Stimulated activated CD8-positive, alpha-beta memory T cell treated with anti-CD3 and anti-CD28 coated beads, Interleukin-12 subunit alpha, Interleukin-12 subunit beta, amount 100 ng/mL, for 24 hours (primary cell): ENCODE data around the gene MICOS13.

Source experiments
- DNase-seq: peaks from one replicate; pipeline ENCODE4 v3.0.0-alpha.2; 2020; ENCODE audit errors: extremely low read depth

Gene MICOS13

DNA sequence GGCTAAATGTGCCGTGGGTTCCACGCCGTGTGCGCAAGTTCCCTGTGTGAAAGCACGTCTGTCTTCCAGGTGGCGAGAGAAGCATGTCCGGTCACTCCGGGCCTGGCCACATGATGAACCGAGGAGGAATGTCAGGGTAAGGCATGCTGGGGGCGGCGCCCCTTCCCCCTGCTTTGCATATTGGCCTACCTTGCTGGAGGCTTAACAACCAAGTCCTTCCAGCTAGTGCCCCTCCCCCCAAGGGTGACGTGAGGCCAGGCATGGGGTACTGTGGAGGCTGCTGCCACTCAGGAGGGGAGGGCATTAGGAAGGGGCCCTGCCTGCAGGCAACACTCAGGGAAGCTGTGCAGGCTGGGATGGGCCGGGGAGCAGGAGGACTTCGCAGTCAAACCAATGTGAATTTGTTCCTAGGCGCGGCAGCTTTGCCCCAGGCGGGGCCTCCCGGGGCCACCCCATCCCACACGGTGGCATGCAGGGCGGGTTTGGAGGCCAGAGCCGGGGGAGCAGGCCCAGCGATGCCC, 12.5 kb downstream of the MICOS13 start:
- DNase-seq: no peak

- no peak for DNase-seq
These were observed 13.2 kb downstream of the MICOS13 start for GRCh38 chr19:5666921-5667610.

GRCh38 chr19:5665781-5666513, 14.4 kb downstream of the MICOS13 start:
- no peak for DNase-seq

GRCh38 chr19:5664515-5664914, 15.8 kb downstream of the MICOS13 start:
- no peak for DNase-seq

DNA sequence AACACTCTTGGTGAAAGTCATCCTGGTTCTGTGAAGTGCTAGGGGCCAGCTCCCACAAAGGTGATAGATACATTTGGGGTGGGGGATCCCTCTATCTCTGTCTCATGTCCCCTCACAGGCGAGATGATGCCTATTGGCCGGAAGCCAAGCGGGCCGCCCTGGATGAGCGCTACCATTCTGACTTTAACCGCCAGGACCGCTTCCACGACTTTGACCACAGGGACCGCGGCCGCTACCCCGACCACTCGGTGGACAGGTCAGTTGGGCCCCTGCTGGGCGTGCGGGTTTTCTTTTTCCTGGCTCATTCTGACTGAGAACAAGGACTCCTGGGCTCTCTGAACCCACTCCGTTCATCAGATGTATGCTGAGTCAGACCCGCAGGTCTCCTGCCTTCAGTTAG, 16.4 kb downstream of the MICOS13 start:
- no peak for DNase-seq

- no peak for DNase-seq
These were observed 18.8 kb downstream of the MICOS13 start for GRCh38 chr19:5661483-5661882.

DNA sequence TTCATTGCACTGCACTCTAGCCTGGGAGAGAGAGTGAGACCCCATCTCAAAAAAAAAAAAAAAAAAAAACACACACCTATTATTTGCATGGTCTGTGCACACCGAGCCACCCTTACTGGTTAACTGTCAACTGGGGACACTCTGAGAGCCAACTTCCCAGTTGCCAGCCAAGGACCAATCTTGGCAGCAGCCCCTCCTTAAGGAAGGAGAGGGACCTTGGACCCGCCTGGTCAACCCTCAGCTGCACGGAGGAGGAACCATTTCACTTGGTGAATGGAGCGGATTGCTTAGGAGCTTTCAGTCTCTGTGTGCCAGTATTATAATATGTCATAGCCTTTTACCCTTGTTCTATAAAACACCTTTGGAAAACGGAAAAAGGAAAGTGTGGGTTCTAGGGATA, 24.9 kb downstream of the MICOS13 start:
- no peak for DNase-seq

DNA sequence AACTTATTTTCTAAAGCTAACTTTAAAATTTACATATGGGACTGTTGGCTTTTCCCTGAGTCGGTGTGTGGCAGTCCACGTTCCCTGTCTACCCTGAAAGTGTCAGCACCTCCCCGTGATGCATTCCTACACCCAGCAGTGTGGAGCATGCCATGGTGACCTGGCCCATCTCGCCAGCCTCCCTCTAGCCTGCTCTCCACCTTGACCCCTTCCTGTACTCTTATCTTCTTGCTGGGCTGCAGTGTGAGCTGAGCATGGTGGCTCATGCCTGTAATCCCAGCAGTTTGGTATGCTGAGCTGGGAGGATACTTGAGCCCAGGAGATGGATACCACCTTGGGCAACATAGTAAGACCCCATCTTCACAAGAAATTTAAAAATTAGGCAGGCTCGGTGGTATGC, 25.4 kb downstream of the MICOS13 start:
- no peak for DNase-seq

DNA sequence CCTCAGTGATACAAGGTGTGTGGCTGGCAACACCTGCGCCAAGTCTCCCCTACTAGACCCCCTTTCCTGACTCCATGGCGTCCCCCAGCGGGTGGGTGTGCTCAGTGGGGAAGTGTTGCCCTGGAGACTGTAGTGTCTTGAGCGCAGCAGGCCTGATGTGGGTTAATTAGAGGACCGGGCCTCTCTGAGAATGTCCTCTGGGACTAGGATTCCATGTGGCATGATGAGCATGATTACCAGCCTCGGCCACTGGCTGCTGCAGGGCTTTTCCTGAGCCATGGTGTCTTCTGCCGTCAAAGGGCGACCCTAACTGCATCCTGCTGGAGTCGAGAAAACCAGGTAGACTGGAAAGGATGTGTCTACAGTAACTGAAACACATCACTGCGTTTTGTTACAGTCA, 28.1 kb downstream of the MICOS13 start:
- no peak for DNase-seq

DNA sequence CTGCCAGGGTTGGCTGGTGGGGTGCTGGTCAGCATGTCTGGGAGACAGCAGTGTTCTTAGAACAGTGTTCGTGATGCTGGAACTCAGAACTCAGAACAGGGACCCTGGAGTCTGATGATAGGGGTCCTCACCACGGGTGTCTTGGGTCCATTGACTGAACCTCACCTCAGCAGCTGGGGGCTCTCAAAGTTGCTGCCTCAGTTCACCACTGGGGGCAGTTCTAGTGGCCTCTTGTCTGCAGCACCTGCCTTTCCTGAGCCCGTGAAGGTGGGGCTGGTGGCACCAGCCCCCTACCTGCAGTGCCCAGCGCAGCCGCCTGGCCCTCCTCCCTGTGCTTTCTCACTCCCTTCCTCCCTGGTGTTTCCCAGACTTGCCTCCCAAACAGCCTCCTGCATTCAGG, 29.0 kb downstream of the MICOS13 start:
- DNase-seq: no peak

GRCh38 chr19:5648464-5648863, 31.9 kb downstream of the MICOS13 start:
- no peak for DNase-seq

GRCh38 chr19:5646703-5647102, 33.6 kb downstream of the MICOS13 start:
- DNase-seq: no peak

GRCh38 chr19:5645409-5645808, 34.9 kb downstream of the MICOS13 start:
- no peak for DNase-seq

- no peak for DNase-seq
These were observed 36.3 kb downstream of the MICOS13 start for GRCh38 chr19:5644037-5644436.

DNA sequence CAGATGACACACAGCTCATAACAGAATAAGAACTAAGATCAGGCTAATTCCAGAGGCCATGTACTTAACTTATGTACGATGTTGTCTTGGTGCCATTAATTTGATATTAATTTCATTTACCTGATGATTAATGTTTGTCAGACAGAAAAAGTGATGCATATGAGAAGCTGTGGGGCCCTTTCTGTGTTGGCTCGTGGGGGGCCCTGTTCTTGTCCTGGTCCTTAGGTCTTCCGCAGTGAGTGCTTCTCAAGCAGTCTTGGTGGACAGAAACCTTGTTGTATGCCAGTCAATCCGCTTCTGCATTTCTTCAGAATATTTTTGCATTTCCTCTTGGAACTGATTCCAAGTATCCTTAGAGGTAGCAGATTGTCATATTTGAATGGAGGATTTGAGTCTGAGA, 37.3 kb downstream of the MICOS13 start:
- DNase-seq: no peak

- no peak for DNase-seq
These were observed 38.1 kb downstream of the MICOS13 start for GRCh38 chr19:5642204-5642603.

GRCh38 chr19:5641171-5641570, 39.1 kb downstream of the MICOS13 start:
- no peak for DNase-seq

DNA sequence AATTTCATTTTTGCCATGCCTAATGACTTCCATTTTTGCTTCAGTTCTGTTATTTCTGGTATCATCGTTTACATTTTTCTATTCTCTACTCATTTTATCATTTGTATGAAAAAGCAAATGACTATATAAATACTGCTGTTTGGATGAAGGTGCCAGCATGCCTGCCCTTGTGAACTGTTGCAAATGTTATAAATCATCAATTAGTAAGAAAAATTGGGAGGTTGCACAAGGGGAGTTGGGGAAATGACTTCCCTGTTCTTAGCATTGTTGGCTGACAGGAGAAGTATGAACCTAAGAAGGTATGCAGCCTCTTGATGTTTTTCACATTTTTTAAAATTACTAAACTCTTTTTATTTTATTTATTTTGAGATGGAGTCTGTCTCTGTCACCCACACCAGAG, 42.3 kb downstream of the MICOS13 start:
- DNase-seq: no peak

DNA sequence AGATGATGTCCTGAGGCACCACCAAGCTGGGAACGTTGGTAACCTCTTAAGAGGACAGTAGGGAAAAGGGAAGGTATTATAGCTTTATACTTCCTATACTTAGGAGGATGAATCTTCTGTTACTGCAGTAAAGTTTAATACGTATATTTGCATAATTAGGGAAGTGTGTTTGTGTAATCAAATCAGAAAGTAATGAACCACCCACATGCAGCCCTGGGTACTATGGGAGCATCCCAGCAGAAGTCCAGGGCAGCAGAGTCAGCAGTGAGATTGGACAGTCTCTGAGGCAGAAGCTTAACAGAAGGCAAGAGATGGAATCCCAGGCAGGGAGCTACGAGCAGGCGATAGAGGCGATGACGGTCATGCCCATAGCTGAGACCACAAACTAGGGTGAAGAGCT, 44.9 kb downstream of the MICOS13 start:
- no peak for DNase-seq

DNA sequence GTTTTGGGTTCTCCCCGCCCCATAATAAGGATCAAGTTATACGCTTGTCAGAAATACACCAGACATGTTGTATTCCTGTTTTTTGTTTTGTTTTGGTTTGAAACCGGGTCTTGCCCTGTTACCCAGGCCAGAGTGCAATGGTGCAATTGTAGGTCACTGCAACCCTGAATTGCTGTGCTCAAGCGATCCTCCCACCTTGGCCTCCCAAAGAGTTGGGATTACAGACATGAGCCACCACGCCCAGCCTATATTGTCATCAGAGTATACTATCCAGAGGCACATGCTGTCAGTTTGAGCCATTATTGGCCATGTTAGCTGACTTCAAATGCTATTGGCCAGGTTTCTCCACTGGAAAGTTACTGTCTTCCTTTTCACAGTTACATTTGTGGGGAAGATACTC, 47.7 kb downstream of the MICOS13 start:
- no peak for DNase-seq

DNA sequence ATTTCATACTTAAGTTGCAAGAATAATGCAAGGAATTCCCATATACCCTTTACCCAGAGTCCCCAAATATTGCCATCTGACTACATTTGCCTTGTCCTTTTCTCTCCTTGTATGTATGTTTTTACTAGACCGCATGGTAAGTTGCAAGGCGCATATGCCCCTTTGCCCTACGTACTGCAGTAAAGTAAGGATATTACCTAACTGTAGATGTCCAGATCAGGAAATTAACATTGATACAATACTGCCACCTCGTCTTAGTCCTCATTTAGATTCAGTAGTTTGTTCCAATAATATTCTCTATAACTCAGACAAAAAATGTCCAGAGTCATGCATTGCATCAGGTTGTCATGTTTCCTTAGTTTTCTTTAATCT, 48.1 kb downstream of the MICOS13 start:
- no peak for DNase-seq

- no peak for DNase-seq
These were observed 48.6 kb downstream of the MICOS13 start for GRCh38 chr19:5631567-5632240.

- no peak for DNase-seq
These were observed 51.3 kb downstream of the MICOS13 start for GRCh38 chr19:5628919-5629481.
